K562 (cell line): ENCODE data around the gene CLDN14. TPM values are rescaled to one million over a fixed set of nuclear protein-coding genes. Genes with fewer than 3 reads are reported as not detected.

Experiments
- ATAC-seq: fragments of 200-7000 bp; cut with Tn5 transposase; 3 replicates; pipeline ENCODE4 v1.9.1; 2020; ENCODE audit warnings: moderate library complexity
- BruUV-seq: library from RNA; stranded (reverse); fragments of 400-500 nt; replicated peaks from 2 replicates; lab custom pipeline; 2021; lab: Mats Ljungman, UMichigan
- CTCF ChIA-PET: fragments of 300-600 bp; formaldehyde crosslinking; extraction: SDS; loops from one replicate; lab custom pipeline; 2021; ENCODE audit warnings: low intra/inter-chr PET ratio; lab: Yijun Ruan, JAX
- POLR2A ChIA-PET: fragments of 300-600, 350-650 bp; sonication (Branson Sonifier 250); formaldehyde crosslinking; extraction: SDS; loops from one replicate; lab custom pipeline; 2021; ENCODE audit warnings: antibody characterized with exemption, inconsistent platforms; lab: Yijun Ruan, JAX
- DNase-seq, 4 experiments: peaks; one replicate each; pipeline versions ENCODE4 v3.0.0 to v3.0.0-alpha.2; 2011 to 2018; ENCODE audit warnings: low spot score in 3 of 4, mixed read lengths in 3 of 4; ENCODE audit errors: extremely low read depth in 1 of 4
- FAIRE-seq: peaks from 2 replicates; lab custom pipeline; 2011; peaks lifted over from hg19 to GRCh38; lab: Jason Lieb, UNC
- H2AFZ ChIP-seq: 2 replicates; pipeline ENCODE4 v1.6.0; 2011; ENCODE audit warnings: low read depth, low read length, control low read depth, inconsistent platforms
- H3K27ac ChIP-seq: fragments of 200-600 bp; 3 replicates; pipeline ENCODE4 v1.8.0; 2011; ENCODE audit warnings: low read depth, mild to moderate bottlenecking, control low read depth, inconsistent platforms, low read length, moderate library complexity, mixed read lengths; ENCODE audit errors: extremely low read depth
- H3K27me3 ChIP-seq, 2 experiments: fragments of 300-600 bp in 1 of 2; 2 replicates in 1 of 2; 3 replicates in 1 of 2; pipeline versions ENCODE4 v1.6.0 to v1.8.0; 2011; ENCODE audit warnings: inconsistent platforms in 2 of 2, low read length in 2 of 2, mild to moderate bottlenecking in 1 of 2, mixed read lengths in 1 of 2, moderate library complexity in 1 of 2; ENCODE audit not compliant: control insufficient read depth in 2 of 2, insufficient read depth in 2 of 2
- H3K36me3 ChIP-seq: fragments of 300-600 bp; 3 replicates; pipeline ENCODE4 v1.8.0; 2011; ENCODE audit warnings: mild to moderate bottlenecking, low read length, inconsistent platforms; ENCODE audit not compliant: control insufficient read depth, insufficient read depth
- H3K4me1 ChIP-seq, 2 experiments: fragments of 200-600 bp in 1 of 2; replicated peaks in 1 of 2; 2 replicates in 1 of 2; 3 replicates in 1 of 2; pipeline versions ENCODE4 v1.5.1 to v1.8.0; 2011; ENCODE audit warnings: inconsistent platforms in 2 of 2, low read length in 2 of 2, mild to moderate bottlenecking in 1 of 2, mixed read lengths in 1 of 2, moderate library complexity in 1 of 2; ENCODE audit not compliant: control insufficient read depth in 2 of 2, insufficient read depth in 2 of 2
- H3K4me2 ChIP-seq: 2 replicates; pipeline ENCODE4 v1.6.1; 2011; ENCODE audit warnings: low read length, control low read depth, inconsistent platforms, mixed read lengths; ENCODE audit not compliant: insufficient read depth
- H3K4me3 ChIP-seq: fragments of 200-600 bp; sonication (generic), shearing (Covaris generic); 2 replicates; pipeline ENCODE4 v1.5.1; 2016; ENCODE audit warnings: control low read depth, inconsistent platforms
- H3K79me2 ChIP-seq: fragments of 200-600 bp; 3 replicates; pipeline ENCODE4 v1.8.0; 2011; ENCODE audit warnings: low read length, inconsistent platforms; ENCODE audit not compliant: control insufficient read depth, insufficient read depth
- H3K9ac ChIP-seq, 2 experiments: 2 replicates each; pipeline versions ENCODE4 v1.6.0 to v1.6.1; 2011; ENCODE audit warnings: low read depth in 2 of 2, low read length in 2 of 2, control low read depth in 1 of 2, inconsistent platforms in 1 of 2, mild to moderate bottlenecking in 1 of 2, mixed read lengths in 1 of 2; ENCODE audit not compliant: insufficient read depth in 1 of 2
- H3K9me1 ChIP-seq: one replicate; pipeline ENCODE4 v1.6.0; 2011; ENCODE audit warnings: inconsistent platforms, mild to moderate bottlenecking, low read length, moderate library complexity; ENCODE audit not compliant: control insufficient read depth, insufficient read depth
- H3K9me3 ChIP-seq: replicated peaks from 2 replicates; pipeline ENCODE4 v1.5.1; 2011; ENCODE audit warnings: low read depth, low read length, inconsistent platforms; ENCODE audit not compliant: control insufficient read depth, insufficient read depth
- H4K20me1 ChIP-seq: replicated peaks from 2 replicates; pipeline ENCODE4 v1.6.1; 2011; ENCODE audit warnings: low read length, inconsistent platforms, mixed read lengths; ENCODE audit not compliant: control insufficient read depth, insufficient read depth
- EHMT2 ChIP-seq: fragments of 450-650 bp; IDR thresholded peaks from 2 replicates; pipeline ENCODE4 v1.6.1; 2018; ENCODE audit warnings: antibody characterized with exemption
- ERF ChIP-seq: fragments of 450-650 bp; formaldehyde crosslinking; IDR thresholded peaks from 2 replicates; pipeline ENCODE4 v1.4.0; 2020; ENCODE audit warnings: mild to moderate bottlenecking, mixed read lengths
- HOMEZ ChIP-seq: fragments of 250-450 bp; sonication (Bioruptor Pico); IDR thresholded peaks from 2 replicates; pipeline ENCODE4 v1.4.0; 2020; ENCODE audit warnings: mild to moderate bottlenecking, moderate library complexity
- POLR2G ChIP-seq: fragments of 200-400 bp; formaldehyde crosslinking; IDR thresholded peaks from 2 replicates; pipeline ENCODE4 v1.6.1; 2017; ENCODE audit warnings: low read depth, mild to moderate bottlenecking, antibody characterized with exemption, low read length, moderate library complexity
- WGBS: fragments of 100-300 bp; shearing (Covaris generic); methylation state at CpG from one replicate; pipeline ENCODE4 v1.1.6; 2016; ENCODE audit warnings: low coverage, mixed read lengths; ENCODE audit not compliant: insufficient coverage; ENCODE audit errors: missing lambda C conversion rate; 5-methylcytosine and 5-hydroxymethylcytosine counted together
- in situ Hi-C: fragments of 300-500 bp; cut with MboI; formaldehyde crosslinking; loops from 4 replicates; pipeline ENCODE4 v1.15.0; 2018; ENCODE audit warnings: inconsistent platforms, mixed read lengths
- intact Hi-C: fragments of 100-400 bp; cut with micrococcal nuclease; formaldehyde crosslinking; loops from 2 replicates; pipeline ENCODE4 v1.14.2; 2022
- polyA plus RNA-seq, 8 experiments: library from polyadenylated mRNA; depleted of rRNA in 4 of 8; stranded (reverse) in 5 of 8; unstranded in 3 of 8; fragments of >200 nt; fragmentation: Nextera tagmentation in 2 of 8; fragmentation: Illumina TruSeq in 1 of 8; extraction: Ambion mirVana in 2 of 8; extraction: Trizol in 1 of 8; gene quantifications; 2 replicates each; pipeline versions ENCODE4 v1.2.1 to v1.2.3, GENCODE V29; 2011 to 2014; ENCODE audit warnings: inconsistent platforms in 1 of 8, missing spikeins in 1 of 8
- total RNA-seq, 7 experiments: library from RNA; depleted of rRNA in 6 of 7; stranded (reverse); fragments of >200 nt in 6 of 7; fragmentation: Illumina TruSeq in 2 of 7; extraction: Trizol in 2 of 7; gene quantifications; 2 replicates each; pipeline versions ENCODE4 v1.2.1 to v1.2.3, GENCODE V29; 2011 to 2021; ENCODE audit warnings: low replicate concordance in 1 of 7

Gene CLDN14
- total and polyA plus RNA-seq, 9 of the 15 experiments (the other 6 are each of a cell fraction or from before 2014, with no cell fraction given), result not detected

- ChIA-PET CTCF (interaction anchor here (0.6 to 1.5 kb wide), 7 partner anchors 16 to 507 kb away, joined by 3 to 10 read pairs (median 5); partner anchors contain the start of gene CLDN14), POLR2A (no interaction called here)
Observed at GRCh38 chr21:36420571-36421339, 59.2 kb downstream of the CLDN14 start.

More at GRCh38 chr21:36420571-36421339, 59.2 kb downstream of the CLDN14 start:
- Histone ChIP-seq H3K27me3 (no peaks in the 10 kb centered on the region), H3K4me2 (no peak overlapping the region), H3K9me1 (peaks cover 10% of the 10 kb centered on the region), H3K4me3 (no peak overlapping the region), H3K4me1 (peaks cover 7 to 13% of the 10 kb centered on the region in 2 experiments; a peak in 4 of 5 replicates), H3K36me3 (peaks cover 23% of the 10 kb centered on the region; the same call in 1 of the 3 replicates), H4K20me1 (peaks cover 14% of the 10 kb centered on the region)
- intact Hi-C loops, result loop anchor here (2.0 to 5.0 kb wide), 5 partner anchors 52 to 506 kb away; no protein-coding TSS in a partner anchor
- BruUV-seq, result no TSS peak
- ATAC-seq, result no peak
- DNase-seq, result no peak
- TF ChIP-seq POLR2G (peak; percentile 43; the same call in 1 of the 2 replicates), EHMT2 (no peak), ERF (no peak), HOMEZ (no peak)
- TF ChIP-seq, all 486 proteins: peak for 1
- 83% methylated on average over 17 of the region's 18 CpGs for WGBS
- Histone ChIP-seq H3K9ac (no peak overlapping the region), H3K9me3 (no peaks in the 10 kb centered on the region), H3K27ac (no peak overlapping the region), H3K79me2 (no peaks in the 10 kb centered on the region), H2AFZ (no peak overlapping the region)
- no peak for FAIRE-seq
- in situ Hi-C loops, result no loop called here
